HFFc6 (cell line): ENCODE measurements around the gene CMIP. TPM values are rescaled to one million over a fixed set of nuclear protein-coding genes. Genes with fewer than 3 reads are reported as not detected.

ENCODE experiments used
- DNase-seq: peaks from one replicate; pipeline ENCODE4 v3.0.0-alpha.2; 2018
- H3K27ac Mint-ChIP-seq: 2 replicates; pipeline ENCODE4 v1.8.0; 2020; ENCODE audit warnings: mild to moderate bottlenecking, mixed read lengths
- H3K27me3 Mint-ChIP-seq: 2 replicates; pipeline ENCODE4 v1.8.0; 2021; ENCODE audit warnings: mild to moderate bottlenecking, moderate library complexity, mixed read lengths; ENCODE audit not compliant: insufficient read depth
- H3K36me3 Mint-ChIP-seq: 2 replicates; pipeline ENCODE4 v1.8.0; 2021; ENCODE audit warnings: low read depth, mixed read lengths
- H3K4me1 Mint-ChIP-seq: 2 replicates; pipeline ENCODE4 v1.8.0; 2020; ENCODE audit warnings: low read depth, mixed read lengths
- H3K4me3 Mint-ChIP-seq: 2 replicates; pipeline ENCODE4 v1.8.0; 2020; ENCODE audit warnings: mild to moderate bottlenecking, moderate library complexity, mixed read lengths
- H3K9me3 Mint-ChIP-seq: 2 replicates; pipeline ENCODE4 v1.8.0; 2020; ENCODE audit warnings: mild to moderate bottlenecking, mixed read lengths
- total RNA-seq, 6 experiments: library from RNA; stranded (reverse); fragmentation: NEBNext Ultra II Directional; extraction: Animal tissue kit (Norgen Biotek cat#: 25700); gene quantifications; 2 replicates in 1 of 6; 3 replicates in 5 of 6; pipeline ENCODE4 v1.2.3, GENCODE V29; 2021
- TF ChIP-seq, protein P1 (sequence below): fragments of 200-600 bp; sonication (generic); IDR thresholded peaks from 2 replicates; pipeline ENCODE4 v1.5.0; 2021; ENCODE audit warnings: antibody characterized with exemption, mild to moderate bottlenecking

CMIP gene
- total RNA-seq, 6 experiments from 2014 or later = 35.9 to 48.0 (median 43.5) TPM

DNA sequence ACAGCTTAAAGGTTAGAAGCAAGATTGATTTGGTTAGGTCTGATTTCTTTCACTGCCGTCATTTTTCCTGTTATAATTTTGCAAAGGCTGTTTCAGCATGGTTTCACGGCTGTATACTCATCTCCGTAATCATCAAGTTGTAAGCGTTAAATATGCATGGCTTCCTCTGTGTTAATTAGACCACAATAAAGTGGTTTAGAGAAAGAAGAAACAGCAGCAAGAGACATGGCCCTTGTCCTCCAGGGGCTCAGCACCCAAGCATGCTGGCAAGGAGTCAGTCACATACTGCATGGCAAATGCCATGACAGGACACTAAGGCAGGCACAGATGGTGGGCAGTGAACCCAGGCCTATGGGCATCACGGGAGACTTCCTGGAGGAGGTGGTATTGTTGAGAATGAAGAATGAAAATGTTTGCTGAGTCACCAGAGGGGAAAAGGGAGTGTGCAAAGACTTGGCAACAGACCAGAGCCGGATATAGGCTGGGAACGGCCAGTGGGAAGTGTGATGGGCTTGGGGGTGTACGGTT is 273.1 kb downstream of the CMIP start:
- no peak for DNase-seq
- H3K4me3 Mint-ChIP-seq = no peak overlapping the region
- peaks cover 10% of the 10 kb centered on the region for H3K27me3 Mint-ChIP-seq
- no peak overlapping the region for H3K27ac Mint-ChIP-seq
- H3K9me3 Mint-ChIP-seq = no peaks in the 10 kb centered on the region
- TF ChIP-seq, protein P1, sequence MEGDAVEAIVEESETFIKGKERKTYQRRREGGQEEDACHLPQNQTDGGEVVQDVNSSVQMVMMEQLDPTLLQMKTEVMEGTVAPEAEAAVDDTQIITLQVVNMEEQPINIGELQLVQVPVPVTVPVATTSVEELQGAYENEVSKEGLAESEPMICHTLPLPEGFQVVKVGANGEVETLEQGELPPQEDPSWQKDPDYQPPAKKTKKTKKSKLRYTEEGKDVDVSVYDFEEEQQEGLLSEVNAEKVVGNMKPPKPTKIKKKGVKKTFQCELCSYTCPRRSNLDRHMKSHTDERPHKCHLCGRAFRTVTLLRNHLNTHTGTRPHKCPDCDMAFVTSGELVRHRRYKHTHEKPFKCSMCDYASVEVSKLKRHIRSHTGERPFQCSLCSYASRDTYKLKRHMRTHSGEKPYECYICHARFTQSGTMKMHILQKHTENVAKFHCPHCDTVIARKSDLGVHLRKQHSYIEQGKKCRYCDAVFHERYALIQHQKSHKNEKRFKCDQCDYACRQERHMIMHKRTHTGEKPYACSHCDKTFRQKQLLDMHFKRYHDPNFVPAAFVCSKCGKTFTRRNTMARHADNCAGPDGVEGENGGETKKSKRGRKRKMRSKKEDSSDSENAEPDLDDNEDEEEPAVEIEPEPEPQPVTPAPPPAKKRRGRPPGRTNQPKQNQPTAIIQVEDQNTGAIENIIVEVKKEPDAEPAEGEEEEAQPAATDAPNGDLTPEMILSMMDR = no peak
- peaks cover 6% of the 10 kb centered on the region; the same call in 1 of the 2 replicates for H3K4me1 Mint-ChIP-seq
- H3K36me3 Mint-ChIP-seq = no peaks in the 10 kb centered on the region

DNA sequence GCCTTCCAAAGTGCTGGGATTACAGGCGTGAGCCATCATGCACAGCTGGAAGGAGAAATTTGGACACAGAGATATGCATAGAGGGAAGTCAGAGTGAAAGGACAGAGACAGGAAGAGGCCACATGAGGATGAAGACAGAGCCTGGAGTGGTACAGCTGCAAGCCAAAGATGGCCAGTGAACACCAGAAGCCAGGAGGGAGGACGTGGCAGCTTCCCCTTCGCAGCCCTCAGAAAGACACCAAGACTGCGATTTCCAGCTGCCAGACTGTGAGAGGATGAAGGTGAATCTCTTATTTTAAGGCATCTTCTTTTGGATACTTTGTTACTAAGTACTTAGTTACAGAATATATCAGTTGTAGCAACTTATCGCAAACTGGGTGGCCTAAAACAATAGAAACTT is 274.0 kb downstream of the CMIP start:
- Mint-ChIP-seq H3K9me3 (no peaks in the 10 kb centered on the region), H3K27me3 (peaks cover 10% of the 10 kb centered on the region), H3K27ac (no peak overlapping the region), H3K36me3 (no peaks in the 10 kb centered on the region), H3K4me1 (peaks cover 6% of the 10 kb centered on the region; the same call in 1 of the 2 replicates), H3K4me3 (no peak overlapping the region)
- no peak for DNase-seq
- TF ChIP-seq, protein P1 = no peak

GRCh38 chr16:81719993-81720392 is 275.4 kb downstream of the CMIP start:
- no peak overlapping the region for H3K4me3 Mint-ChIP-seq
- no peaks in the 10 kb centered on the region for H3K9me3 Mint-ChIP-seq
- no peaks in the 10 kb centered on the region for H3K36me3 Mint-ChIP-seq
- peaks cover 10% of the 10 kb centered on the region for H3K27me3 Mint-ChIP-seq
- no peak overlapping the region for H3K27ac Mint-ChIP-seq
- no peak for DNase-seq
- TF ChIP-seq, protein P1 = no peak
- H3K4me1 Mint-ChIP-seq = peaks cover 6% of the 10 kb centered on the region; the same call in 1 of the 2 replicates

DNA sequence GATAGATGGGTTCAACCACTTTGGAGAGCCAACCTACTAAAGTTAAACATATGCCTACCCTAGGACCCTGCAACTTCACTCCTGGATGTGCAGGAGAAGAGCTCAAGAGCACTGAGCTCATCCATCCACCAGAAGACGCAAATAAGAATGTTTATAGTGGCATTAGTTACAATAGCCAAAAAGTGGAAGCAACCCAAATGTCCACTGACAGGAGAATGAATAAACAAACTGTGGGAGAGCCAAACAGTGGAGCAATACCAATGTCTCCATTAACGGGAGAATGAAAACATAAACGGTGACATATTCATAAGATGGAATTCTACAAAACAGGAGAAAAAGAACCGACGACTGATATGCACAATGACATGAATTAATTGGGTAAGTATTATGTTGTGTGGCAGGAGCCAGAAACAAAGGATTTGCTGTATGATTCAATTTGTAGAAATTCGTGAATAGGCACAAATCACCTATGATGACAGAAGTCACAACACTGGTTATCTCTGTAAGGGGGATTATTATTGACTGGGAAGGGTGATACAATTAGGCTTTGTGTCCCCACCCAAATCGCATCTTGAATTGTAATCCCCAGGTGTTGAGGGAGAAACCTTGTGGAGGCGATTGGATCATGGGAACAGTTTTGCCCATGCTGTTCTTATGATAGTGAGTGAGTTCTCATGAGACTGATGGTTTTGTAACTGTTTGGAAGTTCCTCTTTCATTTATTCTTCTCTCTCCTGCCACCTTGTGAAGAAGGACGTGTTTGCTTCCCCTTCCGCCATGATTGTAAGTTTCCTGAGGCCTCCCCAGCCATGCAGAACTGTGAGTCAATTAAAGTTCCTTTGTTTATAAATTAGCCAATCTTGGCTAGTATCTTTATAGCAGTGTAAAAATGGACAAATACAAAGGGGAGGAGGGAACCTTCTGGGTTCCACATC is 276.6 kb downstream of the CMIP start:
- H3K36me3 Mint-ChIP-seq = no peaks in the 10 kb centered on the region
- H3K27me3 Mint-ChIP-seq = peaks cover 15% of the 10 kb centered on the region
- peak; percentile 6 for DNase-seq
- no peak overlapping the region for H3K4me3 Mint-ChIP-seq
- TF ChIP-seq, protein P1 = 0 out of 2 replicates have a peak, but pooled peaks have one; percentile 8
- no peak overlapping the region; the same call in 1 of the 2 replicates for H3K27ac Mint-ChIP-seq
- H3K4me1 Mint-ChIP-seq = peaks cover 6% of the 10 kb centered on the region; the same call in 1 of the 2 replicates
- no peaks in the 10 kb centered on the region for H3K9me3 Mint-ChIP-seq

GRCh38 chr16:81723098-81723723 is 278.6 kb downstream of the CMIP start:
- H3K36me3 Mint-ChIP-seq = no peaks in the 10 kb centered on the region
- H3K27ac Mint-ChIP-seq = no peak overlapping the region
- H3K27me3 Mint-ChIP-seq = peaks cover 14% of the 10 kb centered on the region
- DNase-seq = peak; percentile 79
- TF ChIP-seq, protein P1 = peak; percentile 87
- no peaks in the 10 kb centered on the region for H3K4me1 Mint-ChIP-seq
- no peaks in the 10 kb centered on the region for H3K9me3 Mint-ChIP-seq
- H3K4me3 Mint-ChIP-seq = no peak overlapping the region
